Ramos (cell line): ENCODE results near the gene PTPRD.

Experiments used
- in situ Hi-C: fragments of 300-500 bp; cut with MboI; formaldehyde crosslinking; loops from one replicate; pipeline ENCODE4 v1.14.3; 2022; ENCODE audit warnings: low sequenced_read_pairs; ENCODE audit not compliant: unreplicated experiment

The PTPRD gene

DNA sequence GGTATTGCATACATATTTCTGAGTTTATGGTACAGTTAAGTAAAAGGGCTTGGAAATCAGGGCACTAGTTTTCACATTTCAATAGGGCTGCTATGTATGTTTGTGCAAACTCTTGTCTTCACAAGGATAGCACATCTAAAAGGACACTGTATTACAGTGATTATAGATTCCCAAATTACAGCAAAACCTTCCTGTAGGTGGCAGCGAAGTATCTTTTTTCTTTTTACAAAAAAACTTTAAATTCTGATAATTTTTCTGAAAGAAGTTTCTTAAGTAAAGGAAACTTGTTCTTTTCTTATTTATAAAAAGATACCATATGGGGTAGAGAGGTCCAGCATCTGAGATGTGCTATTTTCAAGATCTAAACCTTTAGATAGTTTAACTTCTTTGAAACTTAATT, 337.8 kb downstream of the PTPRD start:
- in situ Hi-C loops, result no loop called here

DNA sequence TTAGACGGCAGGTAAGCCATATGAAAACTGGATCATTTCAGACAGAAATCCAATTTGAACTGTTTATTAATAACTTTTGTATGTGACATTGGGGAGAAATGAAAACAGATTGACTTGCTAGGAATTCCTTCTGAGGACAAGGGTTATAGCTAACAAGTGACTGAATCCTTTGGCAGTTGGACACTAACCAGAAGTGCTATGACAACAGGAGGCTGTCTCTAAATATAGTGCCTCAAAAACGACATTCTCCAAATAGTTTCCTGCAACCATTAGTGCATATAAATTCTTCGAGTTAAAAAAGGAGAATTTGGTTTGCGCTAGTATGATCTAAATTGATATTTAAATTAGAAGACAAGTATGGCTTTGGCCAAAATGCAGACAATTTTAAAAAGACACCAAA, 338.6 kb downstream of the PTPRD start:
- in situ Hi-C loops, result no loop called here

DNA sequence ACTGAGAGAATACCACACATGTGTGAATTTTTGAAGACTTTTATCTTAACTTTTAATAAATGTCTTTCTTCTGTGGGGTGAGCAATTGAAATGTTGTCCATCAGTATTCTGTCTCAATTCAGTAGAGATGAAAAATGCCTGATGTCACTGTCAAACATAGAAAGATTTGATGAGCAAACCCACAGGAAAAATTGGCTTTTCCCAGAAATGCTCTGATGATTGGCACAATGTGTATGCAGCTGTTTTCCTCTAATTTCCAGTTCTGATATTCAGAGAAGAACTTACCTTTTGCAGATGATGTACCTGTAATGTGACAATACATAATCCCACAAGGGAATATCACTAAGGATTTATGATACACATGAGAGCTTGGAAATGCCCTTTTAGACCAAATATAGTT, 340.0 kb downstream of the PTPRD start:
- in situ Hi-C loops, result no loop called here

DNA sequence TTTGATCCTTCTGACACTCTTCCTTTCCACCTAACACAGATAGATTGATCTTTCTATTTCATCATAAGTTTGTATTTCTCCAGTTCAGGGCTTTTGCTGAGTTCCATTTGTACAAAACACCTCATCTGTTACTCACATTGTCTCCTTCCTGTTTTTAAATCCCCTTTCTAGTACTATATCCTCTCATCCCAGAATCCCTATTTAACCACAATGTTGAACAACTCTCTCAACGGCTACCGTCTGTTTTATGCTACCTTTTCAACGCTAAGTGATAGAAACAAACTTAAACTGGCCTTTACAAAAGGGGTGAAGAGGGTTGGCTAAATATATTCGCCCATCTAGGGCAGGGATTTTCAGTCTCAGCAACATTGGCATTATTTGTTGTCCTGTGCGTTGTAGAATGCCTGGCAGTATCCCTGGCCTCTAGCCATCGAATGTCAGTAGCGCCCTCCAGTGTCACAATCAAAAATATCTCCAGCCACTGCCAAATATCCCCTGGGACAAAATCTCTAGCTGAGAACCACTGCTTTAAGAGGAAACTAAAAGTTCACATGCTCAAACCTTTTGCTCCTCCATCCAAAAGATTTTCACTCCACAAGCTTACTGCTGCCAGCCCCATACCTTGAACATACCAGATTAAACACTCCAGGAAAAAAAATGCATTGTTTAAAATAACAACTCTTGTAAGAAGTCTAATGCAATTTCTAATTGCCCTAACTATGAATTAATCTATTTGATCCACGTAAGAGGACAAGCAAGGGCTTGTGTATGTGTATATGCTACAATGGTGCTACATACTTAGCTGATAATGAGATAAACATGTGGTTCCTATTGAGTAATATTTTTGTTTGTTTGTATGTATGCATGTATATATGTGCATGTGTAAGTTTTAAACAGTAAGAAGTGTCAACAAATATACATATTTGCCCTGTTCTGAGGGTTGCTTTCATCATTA, 344.0 kb downstream of the PTPRD start:
- in situ Hi-C loops, result no loop called here

DNA sequence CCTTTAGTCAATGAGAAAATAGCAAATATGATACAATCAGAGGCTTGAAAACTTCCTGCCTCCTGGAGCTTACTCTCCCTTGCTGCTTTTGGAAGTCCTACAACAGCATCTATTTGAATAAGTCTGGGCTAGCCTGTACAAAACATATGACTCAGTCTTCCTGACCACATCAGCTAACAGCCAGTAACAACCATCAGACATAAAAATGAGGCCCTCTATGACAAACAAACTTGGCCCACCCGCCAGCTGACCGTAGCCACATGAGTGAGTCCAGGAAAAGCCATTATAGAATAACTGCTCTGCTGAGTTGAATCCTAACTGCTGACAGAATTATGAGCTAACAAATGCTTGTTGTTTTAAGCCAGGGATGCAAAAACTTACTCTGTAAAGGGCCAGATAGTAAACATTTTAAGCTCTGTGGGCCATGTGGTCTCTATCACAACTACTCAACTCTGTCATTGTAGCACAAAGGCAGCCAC, 347.6 kb downstream of the PTPRD start:
- in situ Hi-C loops, result no loop called here

DNA sequence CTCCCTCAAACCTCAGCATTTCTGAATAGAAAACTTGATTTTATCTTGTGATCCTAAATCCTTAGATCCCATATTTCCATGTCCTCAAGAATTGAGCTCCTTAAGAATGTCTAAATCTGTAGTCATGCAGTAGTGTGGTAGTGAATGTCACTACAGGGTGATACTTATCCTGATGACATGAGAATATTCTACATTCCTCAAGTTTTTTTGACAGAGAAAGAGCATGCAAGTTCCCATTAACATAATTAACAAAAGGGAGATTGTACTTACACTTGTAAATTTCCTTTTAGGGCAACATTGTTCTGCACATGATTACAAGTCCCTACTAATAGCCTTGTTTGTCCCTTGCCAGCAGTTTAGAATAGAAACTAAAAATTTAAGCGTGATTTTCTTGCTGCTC, 352.3 kb downstream of the PTPRD start:
- in situ Hi-C loops, result no loop called here

DNA sequence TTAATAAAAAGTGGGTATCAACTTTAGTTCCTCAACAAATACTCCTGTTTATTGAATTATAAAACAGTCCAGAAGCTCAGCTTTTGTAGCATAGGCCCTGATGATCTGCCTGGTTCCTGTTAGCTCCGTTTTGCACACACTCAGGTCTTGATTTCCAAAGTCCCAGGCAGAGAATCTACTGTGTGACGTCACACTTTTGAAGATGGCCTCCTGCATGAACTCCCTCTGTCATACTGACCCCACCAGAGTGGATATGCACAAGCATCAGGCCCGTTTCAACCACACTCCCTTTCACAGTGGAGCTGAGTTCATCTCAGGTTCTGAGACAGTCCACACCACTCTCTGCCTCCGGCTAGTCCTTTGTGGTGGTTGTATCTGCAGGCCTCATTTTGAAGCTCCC, 353.1 kb downstream of the PTPRD start:
- in situ Hi-C loops, result no loop called here

DNA sequence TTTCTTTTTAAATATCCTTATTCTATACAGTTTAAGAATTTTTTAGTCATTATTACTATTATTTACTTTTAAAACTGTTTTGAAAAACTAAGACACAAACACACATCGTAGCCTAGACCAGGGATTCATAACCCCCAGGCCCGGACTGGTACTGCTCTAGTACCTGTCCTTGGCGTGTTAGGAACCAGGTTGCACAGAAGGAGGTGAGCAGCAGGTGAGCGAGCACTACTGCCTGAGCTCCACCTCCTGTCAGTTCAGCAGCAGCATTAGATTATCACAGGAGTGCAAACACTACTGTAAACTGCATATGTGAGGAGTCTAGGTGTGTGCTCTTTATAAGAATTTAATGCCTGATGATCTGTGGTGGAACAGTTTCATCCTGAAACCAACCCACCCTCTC, 357.0 kb downstream of the PTPRD start:
- in situ Hi-C loops, result no loop called here

DNA sequence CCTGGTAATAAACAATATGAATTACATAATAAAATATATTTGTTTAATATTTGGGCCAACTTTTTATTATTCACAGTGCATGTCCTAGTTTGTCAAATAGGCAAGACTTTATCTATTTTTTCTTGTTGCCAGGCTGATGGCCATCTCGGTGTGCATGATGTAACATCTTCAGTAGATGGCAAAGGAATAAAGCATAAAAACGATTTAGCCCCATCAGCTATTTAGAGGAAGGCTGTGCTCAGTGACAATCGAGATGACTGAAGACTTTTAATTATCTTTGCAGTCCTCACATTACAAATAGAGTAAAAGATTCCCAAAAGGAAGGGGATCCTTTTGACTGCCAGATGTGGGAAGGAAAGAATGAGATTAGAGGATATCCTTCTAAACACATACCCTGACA, 358.5 kb downstream of the PTPRD start:
- in situ Hi-C loops, result no loop called here

DNA sequence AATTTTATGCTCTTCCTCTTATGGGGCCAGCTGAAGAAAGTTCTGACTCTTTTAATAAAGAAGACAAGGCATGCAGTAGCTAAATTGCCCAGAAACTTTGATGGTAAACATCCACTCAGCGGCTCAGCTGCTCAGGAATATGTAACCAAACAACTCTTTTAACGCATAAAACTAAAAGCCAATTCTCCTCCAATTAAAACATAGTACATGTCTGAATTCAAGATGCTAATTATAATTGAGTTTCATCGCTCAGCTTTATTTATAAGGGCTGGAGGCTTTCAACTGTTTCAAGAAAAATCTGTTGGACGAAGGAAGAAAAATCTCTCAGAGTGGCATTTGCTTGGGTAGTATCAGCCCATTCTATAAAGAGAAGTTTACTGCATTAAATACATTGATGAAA, 359.5 kb downstream of the PTPRD start:
- in situ Hi-C loops, result no loop called here

DNA sequence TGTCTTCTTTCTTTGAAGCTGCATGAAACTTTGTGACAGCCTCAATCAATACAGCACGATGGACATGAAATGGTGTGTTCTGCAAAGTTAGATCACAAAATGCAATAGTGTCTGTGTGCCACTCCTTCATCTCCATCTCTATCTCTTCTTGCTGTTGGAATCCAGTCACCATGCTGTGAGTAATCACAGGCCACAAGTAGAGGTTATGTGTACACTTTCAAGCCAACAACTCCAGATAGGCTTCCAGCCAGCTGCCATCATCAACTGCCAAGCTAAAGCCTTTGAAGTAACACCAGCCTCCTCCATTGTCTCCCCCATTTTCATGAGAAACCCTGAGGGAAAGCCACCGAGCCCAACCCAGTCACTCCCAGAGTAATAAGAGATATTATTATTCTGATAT, 360.6 kb downstream of the PTPRD start:
- in situ Hi-C loops, result no loop called here

DNA sequence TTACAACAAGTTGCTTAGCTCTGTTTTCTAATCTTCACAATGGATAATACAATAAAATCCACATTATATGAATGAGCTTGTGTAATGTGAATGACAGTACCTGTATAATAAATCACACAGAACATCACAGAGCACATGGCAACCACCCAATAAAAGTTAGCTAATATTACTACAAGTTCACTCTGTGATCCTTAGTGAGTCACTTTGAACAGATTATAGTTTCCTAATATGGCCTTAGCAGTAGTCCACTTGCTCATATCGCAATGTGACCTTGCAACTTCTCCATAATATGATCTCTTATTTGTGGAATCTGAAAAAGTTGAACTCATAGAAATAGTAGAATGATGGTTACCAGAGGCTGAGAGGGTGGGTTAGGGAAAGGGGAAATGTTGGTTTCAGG, 361.3 kb downstream of the PTPRD start:
- in situ Hi-C loops, result no loop called here

DNA sequence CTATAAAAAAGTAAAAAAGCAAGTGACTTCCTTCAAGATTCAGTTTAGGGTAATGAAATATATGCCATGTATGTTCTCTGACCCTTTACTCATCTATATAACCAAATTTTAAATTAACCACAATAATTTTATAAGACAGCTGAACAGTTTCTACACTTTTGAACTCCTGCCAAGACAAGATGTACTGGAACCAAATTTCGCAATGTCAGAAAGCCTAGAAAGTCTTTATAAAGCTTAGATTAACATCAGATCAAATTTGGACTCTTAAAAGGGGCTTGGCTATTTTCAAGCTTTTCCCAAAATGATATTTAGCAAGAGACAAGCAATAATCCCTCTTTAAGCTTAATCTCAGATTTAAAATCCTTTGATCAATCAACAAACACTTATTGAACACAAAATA, 362.6 kb downstream of the PTPRD start:
- in situ Hi-C loops, result no loop called here

DNA sequence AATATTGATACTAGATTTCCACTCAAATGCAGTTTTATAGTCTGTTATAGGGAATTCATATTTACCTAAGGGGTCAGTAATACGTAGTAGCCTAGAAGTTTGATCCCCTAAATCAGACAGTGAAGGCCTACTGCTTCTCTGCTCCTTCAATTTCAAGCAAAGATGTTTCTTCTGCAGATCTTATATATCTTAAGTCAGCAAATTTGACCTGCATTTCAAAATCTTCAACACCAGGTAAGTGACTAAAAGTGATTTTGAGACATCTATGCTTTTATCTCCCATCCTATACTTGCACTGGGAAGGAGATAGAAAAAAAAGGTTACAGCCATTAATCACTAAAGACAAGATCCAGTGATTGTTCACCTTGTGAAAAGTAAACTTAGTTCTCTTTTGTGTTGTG, 363.9 kb downstream of the PTPRD start:
- in situ Hi-C loops, result no loop called here

DNA sequence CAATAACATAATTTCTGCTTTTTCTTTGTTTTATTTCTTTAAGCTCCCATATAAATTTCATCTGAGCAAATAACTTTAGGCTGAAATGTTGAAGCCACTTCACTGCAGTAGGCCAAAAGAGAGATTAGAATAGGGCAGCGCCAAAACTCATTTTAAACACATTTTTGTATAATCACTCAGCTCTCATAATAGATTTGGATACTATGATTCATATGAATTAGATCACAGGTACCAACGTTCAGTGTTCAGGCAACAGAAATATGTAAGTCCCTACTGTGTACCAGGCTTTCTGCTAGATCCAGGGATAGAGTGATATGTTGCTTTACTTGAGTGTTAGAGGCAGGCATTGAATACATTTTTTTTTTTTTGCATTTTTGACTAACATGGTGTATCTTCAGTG, 370.5 kb downstream of the PTPRD start:
- in situ Hi-C loops, result no loop called here

DNA sequence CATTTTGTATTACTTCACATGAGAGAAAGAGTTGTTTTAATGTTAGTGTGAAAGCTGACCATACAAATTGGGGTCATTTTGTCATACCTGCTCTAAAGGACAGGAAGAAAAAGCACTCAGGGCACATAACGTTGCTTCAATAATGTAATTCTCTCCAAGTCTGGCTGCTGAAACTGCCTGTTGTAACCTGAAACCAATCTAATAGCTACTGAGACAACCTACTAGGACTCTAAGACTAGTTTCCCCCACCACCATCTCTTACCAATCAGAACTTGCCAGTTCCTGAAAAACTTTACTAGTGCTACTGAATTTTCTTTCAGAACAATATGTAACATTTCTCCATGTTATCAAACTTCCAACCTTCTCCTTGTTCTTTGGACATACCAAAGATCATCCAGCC, 374.7 kb downstream of the PTPRD start:
- in situ Hi-C loops, result no loop called here

DNA sequence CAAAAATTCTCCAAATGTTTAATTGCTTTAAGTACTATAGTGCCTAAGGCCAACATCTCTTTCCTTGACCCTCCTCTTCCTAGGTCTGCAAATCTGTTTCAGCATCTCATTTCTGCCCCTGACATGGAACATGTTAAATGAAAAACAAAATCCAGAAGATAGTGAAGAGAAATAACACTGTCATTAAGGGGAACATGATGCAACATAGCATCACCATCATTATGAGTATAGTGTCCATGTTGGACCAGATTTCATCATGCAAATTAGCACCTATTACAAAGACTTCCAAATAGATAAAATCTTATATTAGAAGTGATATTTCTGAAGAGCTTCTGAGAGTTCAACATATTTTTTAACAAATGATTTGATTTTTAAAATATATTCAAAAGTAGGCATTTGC, 375.2 kb downstream of the PTPRD start:
- in situ Hi-C loops, result no loop called here

DNA sequence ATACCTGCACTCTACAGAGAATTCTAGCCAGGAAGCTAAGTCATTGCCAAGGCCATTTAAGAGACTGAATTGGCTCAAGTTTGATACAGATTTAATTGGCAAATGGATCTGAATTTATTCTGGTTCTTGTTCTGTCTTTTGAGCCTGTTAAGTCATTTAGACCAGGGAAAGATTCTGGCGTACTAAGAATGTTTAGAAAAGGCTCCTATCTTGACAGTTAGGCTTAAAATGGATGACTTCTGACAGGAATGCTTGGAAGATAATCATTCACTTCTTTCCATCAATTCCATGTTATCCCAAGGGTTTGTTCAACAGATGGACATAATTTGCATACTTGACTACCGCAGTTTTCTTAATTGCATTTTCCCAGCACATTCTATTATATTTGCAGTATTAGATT, 376.6 kb downstream of the PTPRD start:
- in situ Hi-C loops, result no loop called here

DNA sequence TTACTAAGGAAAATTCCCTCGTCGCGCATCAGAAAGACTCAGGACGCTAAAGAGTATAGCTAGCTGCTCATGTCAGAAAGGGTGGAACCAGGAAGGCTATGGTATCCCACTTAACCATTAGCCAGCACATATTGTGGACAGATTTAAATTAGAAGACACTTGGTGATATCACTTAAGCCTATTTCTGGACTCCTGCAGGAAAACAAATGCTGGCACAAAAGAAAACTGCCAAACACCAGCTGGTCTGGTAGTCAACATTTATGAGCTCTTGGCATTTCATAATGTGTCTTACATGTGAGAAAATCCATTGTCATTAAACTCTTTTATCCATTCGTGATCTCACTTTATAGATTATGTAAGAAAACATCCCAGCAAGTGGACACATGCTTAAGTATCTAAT, 377.4 kb downstream of the PTPRD start:
- in situ Hi-C loops, result no loop called here

DNA sequence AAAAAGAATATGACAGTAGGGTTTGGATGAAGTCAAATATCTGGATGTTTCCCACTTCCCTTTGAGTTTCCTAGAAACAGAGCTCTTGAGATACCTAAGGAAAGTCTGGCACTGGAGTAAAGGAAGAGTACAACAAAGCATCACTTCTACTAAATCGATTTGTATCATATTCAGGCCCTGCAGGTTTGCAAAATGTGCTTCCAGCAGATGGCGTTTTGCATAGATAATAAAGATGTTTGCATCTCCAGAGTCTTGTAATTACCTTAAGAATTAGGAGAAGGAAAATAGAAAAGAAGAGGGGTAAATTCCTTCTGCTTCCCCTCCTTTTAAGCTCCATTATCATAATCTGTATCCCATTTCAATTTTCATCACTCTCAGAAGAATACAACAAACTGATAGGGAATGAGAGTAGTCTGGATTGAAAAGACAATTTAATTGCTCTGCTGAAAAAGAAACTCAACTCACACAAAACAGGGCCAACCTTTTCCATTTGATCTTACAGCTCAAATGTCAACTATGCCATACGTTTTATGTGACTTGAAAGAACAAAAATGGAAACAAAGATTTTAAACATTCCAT, 380.4 kb downstream of the PTPRD start:
- in situ Hi-C loops, result no loop called here

DNA sequence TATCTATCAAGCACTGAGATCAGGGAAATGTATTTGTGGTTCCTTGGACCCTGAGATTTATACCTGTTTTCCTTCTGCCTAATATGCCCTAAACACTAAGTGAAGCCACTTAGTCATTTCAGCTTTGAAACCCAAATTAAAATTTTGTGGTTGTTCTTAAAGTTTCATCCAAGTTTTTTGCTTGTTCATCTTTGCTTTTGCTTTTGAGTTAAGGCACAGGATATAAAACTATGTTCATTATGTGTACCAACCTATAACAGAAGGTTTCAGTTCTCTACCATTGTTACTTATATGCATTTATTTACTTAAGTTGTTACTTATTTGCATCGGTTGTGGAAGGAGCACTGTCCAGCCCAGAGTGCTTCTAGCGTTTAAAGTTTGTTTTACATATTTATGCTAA, 382.3 kb downstream of the PTPRD start:
- in situ Hi-C loops, result no loop called here

DNA sequence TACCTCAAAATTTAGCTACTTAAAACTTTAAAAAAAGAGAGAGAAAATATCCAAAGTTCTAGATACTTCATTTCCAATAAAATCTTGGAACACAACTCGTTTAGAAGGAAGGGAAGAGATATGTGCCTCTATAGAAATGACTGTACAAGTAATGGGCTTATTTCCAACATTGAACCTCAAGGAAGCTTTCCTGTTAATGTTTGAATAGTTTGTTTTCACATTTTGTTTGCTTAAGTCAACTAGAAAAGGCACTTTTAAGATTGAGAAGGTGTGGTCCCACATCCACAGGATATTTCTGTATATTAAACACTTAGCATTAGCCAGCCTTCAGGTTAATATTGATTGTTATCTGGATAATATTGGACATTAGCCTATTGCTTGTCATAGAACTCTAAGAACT, 384.7 kb downstream of the PTPRD start:
- in situ Hi-C loops, result no loop called here
